ENCODE data around the gene SLC22A16. TPM values are rescaled to one million over a fixed set of nuclear protein-coding genes. Genes with fewer than 3 reads are reported as not detected.

SLC22A16 gene
- total RNA-seq, 2 experiments from 2014 or later: not detected

DNA sequence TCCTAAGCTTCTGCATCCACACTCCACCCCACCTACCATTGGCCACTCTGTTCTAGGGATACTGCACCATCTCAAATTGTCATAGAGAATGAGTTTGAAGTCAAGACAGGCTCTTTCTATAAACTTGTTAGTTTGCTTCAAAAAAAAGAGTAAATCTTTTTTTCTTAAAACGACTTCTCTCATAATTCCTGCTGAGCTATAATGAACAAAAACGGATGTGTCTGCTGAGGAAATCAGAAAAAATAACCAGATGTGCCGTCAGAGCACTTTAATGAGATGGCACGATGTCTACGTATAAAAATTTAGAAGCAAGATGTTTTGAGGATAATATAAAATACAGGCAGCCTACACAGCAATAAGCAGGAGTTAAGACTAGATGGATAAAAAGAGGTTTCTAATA, 37.1 kb downstream of the SLC22A16 start:
- H3K36me3 Mint-ChIP-seq (ENCODE audit: low read depth): no peaks in the 10 kb centered on the region
- intact Hi-C loops (cut with micrococcal nuclease): no loop called here
- CTCF ChIA-PET: no interaction called here
- H3K9me3 Mint-ChIP-seq: no peaks in the 10 kb centered on the region
- no peak overlapping the region for H3K4me3 Mint-ChIP-seq
- peaks cover 2% of the 10 kb centered on the region for H3K27me3 Mint-ChIP-seq
- H3K27ac Mint-ChIP-seq: no peak overlapping the region
- DNase-seq: no peak
- POLR2A ChIA-PET: no interaction called here
- H3K4me1 Mint-ChIP-seq (ENCODE audit: low read depth): no peaks in the 10 kb centered on the region
- TF ChIP-seq, protein P1, sequence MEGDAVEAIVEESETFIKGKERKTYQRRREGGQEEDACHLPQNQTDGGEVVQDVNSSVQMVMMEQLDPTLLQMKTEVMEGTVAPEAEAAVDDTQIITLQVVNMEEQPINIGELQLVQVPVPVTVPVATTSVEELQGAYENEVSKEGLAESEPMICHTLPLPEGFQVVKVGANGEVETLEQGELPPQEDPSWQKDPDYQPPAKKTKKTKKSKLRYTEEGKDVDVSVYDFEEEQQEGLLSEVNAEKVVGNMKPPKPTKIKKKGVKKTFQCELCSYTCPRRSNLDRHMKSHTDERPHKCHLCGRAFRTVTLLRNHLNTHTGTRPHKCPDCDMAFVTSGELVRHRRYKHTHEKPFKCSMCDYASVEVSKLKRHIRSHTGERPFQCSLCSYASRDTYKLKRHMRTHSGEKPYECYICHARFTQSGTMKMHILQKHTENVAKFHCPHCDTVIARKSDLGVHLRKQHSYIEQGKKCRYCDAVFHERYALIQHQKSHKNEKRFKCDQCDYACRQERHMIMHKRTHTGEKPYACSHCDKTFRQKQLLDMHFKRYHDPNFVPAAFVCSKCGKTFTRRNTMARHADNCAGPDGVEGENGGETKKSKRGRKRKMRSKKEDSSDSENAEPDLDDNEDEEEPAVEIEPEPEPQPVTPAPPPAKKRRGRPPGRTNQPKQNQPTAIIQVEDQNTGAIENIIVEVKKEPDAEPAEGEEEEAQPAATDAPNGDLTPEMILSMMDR (IDR thresholded peaks at IDR 0.05): no peak
- no peak for ATAC-seq

DNA sequence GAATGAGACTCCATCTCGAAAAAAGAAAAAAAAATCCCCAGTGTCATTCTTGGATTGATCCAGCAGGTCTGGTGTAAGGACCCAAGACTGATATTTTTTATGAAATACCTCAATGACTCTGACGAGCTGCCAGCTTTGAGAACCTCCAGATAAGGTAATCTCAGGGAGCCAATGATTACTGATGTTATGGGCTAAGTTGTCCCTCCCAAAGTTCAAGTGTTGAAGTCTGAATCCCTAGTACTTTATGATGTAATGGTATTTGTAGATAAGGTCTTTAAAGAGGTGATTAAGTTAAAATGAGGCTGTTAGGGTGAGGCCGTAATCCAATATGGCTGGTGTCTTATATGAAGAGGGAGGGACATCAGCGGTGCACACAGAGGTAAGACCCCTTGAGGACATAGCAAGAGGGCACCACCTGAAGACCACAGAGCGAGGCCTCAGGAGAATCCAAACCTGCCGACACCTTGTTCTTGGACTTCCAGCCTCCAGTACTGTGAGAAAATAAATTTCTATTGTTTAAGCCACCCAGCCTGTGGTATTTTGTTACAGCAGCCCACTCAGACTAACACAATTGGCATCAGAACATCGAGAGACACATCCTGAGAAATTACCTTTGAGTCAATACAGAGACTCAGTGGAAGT, 41.3 kb downstream of the SLC22A16 start:
- TF ChIP-seq, protein P1 (IDR thresholded peaks at IDR 0.05): no peak
- Mint-ChIP-seq H3K27ac (no peak overlapping the region), H3K4me3 (no peak overlapping the region), H3K36me3 (ENCODE audit: low read depth) (no peaks in the 10 kb centered on the region), H3K27me3 (no peaks in the 10 kb centered on the region), H3K4me1 (ENCODE audit: low read depth) (no peaks in the 10 kb centered on the region), H3K9me3 (no peaks in the 10 kb centered on the region)
- ChIA-PET POLR2A (no interaction called here), CTCF (no interaction called here)
- DNase-seq: no peak
- intact Hi-C loops (cut with micrococcal nuclease): no loop called here
- ATAC-seq: no peak

DNA sequence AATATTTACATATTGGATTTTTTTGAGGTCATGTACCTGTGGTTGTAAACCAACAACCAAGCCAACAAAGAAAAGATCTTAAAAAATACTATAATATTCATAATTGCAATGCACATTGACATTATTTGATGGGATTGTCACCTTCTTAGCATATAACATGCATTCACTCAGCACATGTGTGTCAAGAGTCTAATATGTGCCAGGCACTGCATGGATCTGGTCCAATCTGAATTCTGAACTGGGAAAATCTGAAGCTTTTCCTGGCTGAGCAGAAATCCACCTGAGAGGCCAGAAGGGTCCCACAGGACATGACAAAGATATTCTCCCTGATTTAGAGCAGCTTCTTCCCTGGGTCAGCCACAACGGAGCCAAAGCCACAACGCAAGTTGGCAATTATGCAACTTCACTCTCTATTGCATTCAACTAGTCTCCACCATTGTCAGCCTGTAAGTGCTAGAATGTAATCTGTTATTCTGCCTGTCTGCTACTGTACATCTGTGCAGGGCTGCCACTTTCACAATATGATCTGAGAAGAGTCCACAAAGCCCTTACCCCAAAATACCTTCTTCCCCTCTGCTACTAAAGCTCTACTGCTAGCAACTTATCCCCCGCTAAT, 44.0 kb downstream of the SLC22A16 start:
- CTCF ChIA-PET: interaction anchor here (0.6 to 0.7 kb wide), 2 partner anchors 8 to 1728 kb away, joined by 3 to 4 read pairs; no protein-coding TSS in a partner anchor
- POLR2A ChIA-PET: no interaction called here
- H3K4me3 Mint-ChIP-seq: no peak overlapping the region
- no peaks in the 10 kb centered on the region for H3K36me3 Mint-ChIP-seq (ENCODE audit: low read depth)
- ATAC-seq: no peak
- DNase-seq: no peak
- intact Hi-C loops (cut with micrococcal nuclease): no loop called here
- H3K4me1 Mint-ChIP-seq (ENCODE audit: low read depth): no peaks in the 10 kb centered on the region
- TF ChIP-seq, protein P1 (IDR thresholded peaks at IDR 0.05): no peak
- no peak overlapping the region for H3K27ac Mint-ChIP-seq
- H3K27me3 Mint-ChIP-seq: no peaks in the 10 kb centered on the region
- no peaks in the 10 kb centered on the region for H3K9me3 Mint-ChIP-seq

DNA sequence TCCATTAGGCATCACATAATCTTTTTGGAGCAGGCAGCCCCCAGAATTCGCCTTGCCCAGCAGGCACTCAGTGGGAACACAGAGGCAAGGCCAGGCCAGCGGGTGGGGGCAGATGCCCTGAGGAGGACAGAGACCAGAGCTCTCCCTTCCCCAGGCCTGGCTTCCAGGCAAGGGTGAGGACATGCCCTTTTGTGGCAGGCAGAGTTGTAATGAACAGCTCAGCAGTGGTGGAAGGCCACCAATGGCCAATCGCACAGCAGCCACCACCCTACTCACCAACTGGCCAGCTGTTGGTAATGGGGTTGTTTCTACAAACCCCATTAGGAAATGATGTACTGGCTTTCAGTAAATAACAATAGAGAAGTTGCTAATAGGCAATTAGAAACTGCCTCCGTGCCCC, 45.7 kb downstream of the SLC22A16 start:
- ChIA-PET POLR2A (no interaction called here), CTCF (no interaction called here)
- no peak overlapping the region for H3K4me3 Mint-ChIP-seq
- H3K27me3 Mint-ChIP-seq: peaks cover 3% of the 10 kb centered on the region
- DNase-seq (no peak), ATAC-seq (no peak)
- intact Hi-C loops (cut with micrococcal nuclease): no loop called here
- TF ChIP-seq, protein P1 (IDR thresholded peaks at IDR 0.05): no peak
- H3K9me3 Mint-ChIP-seq: no peaks in the 10 kb centered on the region
- no peak overlapping the region for H3K27ac Mint-ChIP-seq
- no peaks in the 10 kb centered on the region for H3K4me1 Mint-ChIP-seq (ENCODE audit: low read depth)
- H3K36me3 Mint-ChIP-seq (ENCODE audit: low read depth): no peaks in the 10 kb centered on the region

DNA sequence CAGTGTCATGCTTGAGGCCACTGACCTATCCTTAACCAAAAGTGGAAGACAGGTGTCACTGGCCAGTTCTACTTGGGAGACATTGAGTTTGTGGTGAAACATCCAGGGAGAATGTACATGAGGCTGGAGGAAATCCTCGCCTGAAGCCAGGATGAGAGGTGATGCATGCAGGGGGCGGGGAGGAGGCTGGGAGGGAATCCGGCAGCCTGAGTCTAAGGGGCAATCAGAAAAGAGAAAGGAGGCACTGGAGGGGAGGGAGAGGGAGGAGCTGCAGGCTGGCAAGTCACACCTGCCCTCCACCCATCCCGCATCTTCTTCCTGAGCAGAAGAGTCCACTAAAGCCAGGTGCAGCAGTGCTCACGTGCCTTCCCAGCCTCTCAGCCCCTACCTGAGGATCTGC, 46.2 kb downstream of the SLC22A16 start:
- CTCF ChIA-PET: no interaction called here
- no peak for ATAC-seq

More for the DNA sequence above, 46.2 kb downstream of the SLC22A16 start:
- POLR2A ChIA-PET: no interaction called here
- Mint-ChIP-seq H3K4me1 (ENCODE audit: low read depth) (no peaks in the 10 kb centered on the region), H3K27ac (no peak overlapping the region), H3K9me3 (no peaks in the 10 kb centered on the region), H3K4me3 (no peak overlapping the region), H3K36me3 (ENCODE audit: low read depth) (no peaks in the 10 kb centered on the region), H3K27me3 (peaks cover 3% of the 10 kb centered on the region)
- DNase-seq: no peak
- intact Hi-C loops (cut with micrococcal nuclease): no loop called here
- TF ChIP-seq, protein P1 (IDR thresholded peaks at IDR 0.05): no peak
